ENCODE measurements around the gene BLOC1S5. TPM values are rescaled to one million over a fixed set of nuclear protein-coding genes. Genes with fewer than 3 reads are reported as not detected.

Gene BLOC1S5
- polyA plus RNA-seq, 1 donor (not counting 4 experiments of a cell fraction or from before 2014, with no cell fraction given), result 8.8 TPM

GRCh38 chr6:8064638-8065518, 689 bp upstream of the BLOC1S5 start:
- Histone ChIP-seq H3K9me1 (ENCODE audit: control insufficient read depth, extremely low read depth, insufficient read depth, low read length) (no peaks in the 10 kb centered on the region), H4K20me1 (ENCODE audit: control insufficient read depth, extremely low read depth, insufficient read depth, low read length) (no peaks in the 10 kb centered on the region), H3K4me1 (ENCODE audit: control insufficient read depth, extremely low read depth, insufficient read depth, low read length) (peaks cover 7% of the 10 kb centered on the region), H3K4me3 (ENCODE audit: control insufficient read depth in 2 of 3, extremely low read depth in 1 of 3, insufficient read depth in 2 of 3, low read depth in 1 of 3, low read length in 3 of 3) (peak overlapping the region; percentile 47 to 100 (median 95)), H3K9ac (ENCODE audit: control insufficient read depth, extremely low read depth, insufficient read depth, low read length) (peak overlapping the region; percentile 93), H3K27me3 (ENCODE audit: control insufficient read depth, extremely low read depth, insufficient read depth, low read length) (no peaks in the 10 kb centered on the region), H2AFZ (ENCODE audit: control insufficient read depth, low read length) (peak overlapping the region; percentile 97), H3K9me3 (ENCODE audit: control insufficient read depth, low read depth, low read length) (no peaks in the 10 kb centered on the region), H3K36me3 (ENCODE audit: control insufficient read depth in 2 of 2, extremely low read depth in 1 of 2, insufficient read depth in 2 of 2, low read length in 2 of 2) (peaks cover 0 to 3% of the 10 kb centered on the region in 2 experiments), H3K79me2 (ENCODE audit: control insufficient read depth, insufficient read depth, low read length) (peaks cover 7% of the 10 kb centered on the region), H3K4me2 (ENCODE audit: control insufficient read depth, extremely low read depth, insufficient read depth, low read depth, low read length) (peak overlapping the region; percentile 94), H3K27ac (ENCODE audit: control insufficient read depth, insufficient read depth, low read length) (peak overlapping the region; percentile 87)
- DNase-seq (ENCODE audit: low read depth, low spot score) (no peak), FAIRE-seq (no peak)
- dilution Hi-C loops (cut with MboI; ENCODE audit: extremely low pct_ligation_motif_present, low sequenced_read_pairs), result no loop called here
- TF ChIP-seq CTCF (optimal IDR thresholded peaks at IDR 0.05 in 1 of 3, IDR thresholded peaks at IDR 0.05 in 1 of 3, conservative IDR thresholded peaks at IDR 0.05 in 1 of 3; ENCODE audit: extremely low read depth in 1 of 3, insufficient read depth in 2 of 3, low read length in 3 of 3), result no peak
- no peak for TF ChIP-seq EZH2 (IDR thresholded peaks at IDR 0.05; ENCODE audit: low read length)

GRCh38 chr6:8061736-8062135, 2.5 kb downstream of the BLOC1S5 start:
- Histone ChIP-seq H3K9me1 (ENCODE audit: control insufficient read depth, extremely low read depth, insufficient read depth, low read length) (no peaks in the 10 kb centered on the region), H3K4me2 (ENCODE audit: control insufficient read depth, extremely low read depth, insufficient read depth, low read depth, low read length) (no peak overlapping the region), H3K27me3 (ENCODE audit: control insufficient read depth, extremely low read depth, insufficient read depth, low read length) (no peaks in the 10 kb centered on the region), H2AFZ (ENCODE audit: control insufficient read depth, low read length) (no peak overlapping the region), H3K4me3 (ENCODE audit: control insufficient read depth in 2 of 3, extremely low read depth in 1 of 3, insufficient read depth in 2 of 3, low read depth in 1 of 3, low read length in 3 of 3) (no peak overlapping the region), H3K4me1 (ENCODE audit: control insufficient read depth, extremely low read depth, insufficient read depth, low read length) (peaks cover 7% of the 10 kb centered on the region), H3K9ac (ENCODE audit: control insufficient read depth, extremely low read depth, insufficient read depth, low read length) (no peak overlapping the region), H3K27ac (ENCODE audit: control insufficient read depth, insufficient read depth, low read length) (no peak overlapping the region), H3K9me3 (ENCODE audit: control insufficient read depth, low read depth, low read length) (no peaks in the 10 kb centered on the region), H3K79me2 (ENCODE audit: control insufficient read depth, insufficient read depth, low read length) (peaks cover 7% of the 10 kb centered on the region), H4K20me1 (ENCODE audit: control insufficient read depth, extremely low read depth, insufficient read depth, low read length) (peaks cover 2% of the 10 kb centered on the region), H3K36me3 (ENCODE audit: control insufficient read depth in 2 of 2, extremely low read depth in 1 of 2, insufficient read depth in 2 of 2, low read length in 2 of 2) (peaks cover 3% of the 10 kb centered on the region in 2 experiments)
- FAIRE-seq (no peak), DNase-seq (ENCODE audit: low read depth, low spot score) (no peak)
- dilution Hi-C loops (cut with MboI; ENCODE audit: extremely low pct_ligation_motif_present, low sequenced_read_pairs), result no loop called here
- no peak for TF ChIP-seq EZH2 (IDR thresholded peaks at IDR 0.05; ENCODE audit: low read length)
- TF ChIP-seq CTCF (optimal IDR thresholded peaks at IDR 0.05 in 1 of 3, IDR thresholded peaks at IDR 0.05 in 1 of 3, conservative IDR thresholded peaks at IDR 0.05 in 1 of 3; ENCODE audit: extremely low read depth in 1 of 3, insufficient read depth in 2 of 3, low read length in 3 of 3), result no peak
